HepG2 (cell line): ENCODE measurements around the gene ARHGEF37. TPM values are rescaled to one million over a fixed set of nuclear protein-coding genes. Genes with fewer than 3 reads are reported as not detected.

Experiments
- ATAC-seq: fragments of 200-7000 bp; cut with Tn5 transposase; 3 replicates; pipeline ENCODE4 v1.9.1; 2020; ENCODE audit warnings: mild to moderate bottlenecking, moderate library complexity
- BruUV-seq: library from RNA; stranded (reverse); fragments of 400-500 nt; replicated peaks from 2 replicates; lab custom pipeline; 2021; lab: Mats Ljungman, UMichigan
- CTCF ChIA-PET: fragments of 300-600 bp; formaldehyde crosslinking; extraction: SDS; loops from one replicate; lab custom pipeline; 2021; ENCODE audit warnings: low total read pairs, inconsistent platforms, low intra/inter-chr PET ratio; lab: Yijun Ruan, JAX
- POLR2A ChIA-PET: fragments of 350-600 bp; sonication (Branson Sonifier 250); formaldehyde crosslinking; loops from one replicate; lab custom pipeline; 2020; ENCODE audit warnings: antibody characterized with exemption, inconsistent platforms; lab: Yijun Ruan, JAX
- DNase-seq: peaks from one replicate; pipeline ENCODE4 v3.0.0-alpha.2; 2015; ENCODE audit warnings: low spot score
- FAIRE-seq: peaks from 3 replicates; lab custom pipeline; 2011; peaks lifted over from hg19 to GRCh38; lab: Jason Lieb, UNC
- H2AFZ ChIP-seq: one replicate; pipeline ENCODE4 v1.6.1; 2011; ENCODE audit warnings: low read length, inconsistent platforms
- H3K27ac ChIP-seq: fragments of 300-600 bp; 3 replicates; pipeline ENCODE4 v1.8.0; 2011; ENCODE audit warnings: mixed run types, mild to moderate bottlenecking, mixed read lengths, low read length, inconsistent platforms; ENCODE audit not compliant: insufficient read depth; ENCODE audit errors: extremely low read length
- H3K27me3 ChIP-seq, 2 experiments: fragments of 200-600 bp in 1 of 2; 2 replicates in 1 of 2; 3 replicates in 1 of 2; pipeline versions ENCODE4 v1.6.0 to v1.8.0; 2011; ENCODE audit warnings: low read length in 2 of 2, mild to moderate bottlenecking in 2 of 2, moderate library complexity in 2 of 2, inconsistent platforms in 1 of 2; ENCODE audit not compliant: insufficient read depth in 2 of 2, control insufficient read depth in 1 of 2
- H3K36me3 ChIP-seq, 2 experiments: fragments of 200-600 bp in 1 of 2; replicated peaks in 1 of 2; 2 replicates in 1 of 2; 3 replicates in 1 of 2; pipeline versions ENCODE4 v1.5.1 to v1.8.0; 2011; ENCODE audit warnings: low read length in 2 of 2, inconsistent platforms in 1 of 2; ENCODE audit not compliant: insufficient read depth in 2 of 2, control insufficient read depth in 1 of 2
- H3K4me1 ChIP-seq: 2 replicates; pipeline ENCODE4 v1.5.1; 2012; ENCODE audit warnings: low read length, inconsistent platforms; ENCODE audit not compliant: insufficient read depth
- H3K4me2 ChIP-seq: 2 replicates; pipeline ENCODE4 v1.6.0; 2011; ENCODE audit warnings: low read depth, low read length, inconsistent platforms
- H3K4me3 ChIP-seq, 3 experiments: fragments of 200-600 bp in 1 of 3; sonication (generic), shearing (Covaris generic) in 1 of 3; replicated peaks in 1 of 3; 2 replicates each; pipeline ENCODE4 v1.5.1; 2011 to 2016; ENCODE audit warnings: low read length in 3 of 3, inconsistent platforms in 2 of 3, low read depth in 2 of 3, mild to moderate bottlenecking in 2 of 3, control low read depth in 1 of 3, mixed read lengths in 1 of 3; ENCODE audit not compliant: insufficient read depth in 1 of 3
- H3K79me2 ChIP-seq: one replicate; pipeline ENCODE4 v1.6.1; 2011; ENCODE audit warnings: low read length, inconsistent platforms; ENCODE audit not compliant: insufficient read depth
- H3K9ac ChIP-seq: 2 replicates; pipeline ENCODE4 v1.6.0; 2011; ENCODE audit warnings: mild to moderate bottlenecking, low read depth, low read length, inconsistent platforms; ENCODE audit not compliant: insufficient read depth
- H3K9me3 ChIP-seq: 2 replicates; pipeline ENCODE4 v1.5.1; 2012; ENCODE audit warnings: mild to moderate bottlenecking, low read length
- H4K20me1 ChIP-seq: 2 replicates; pipeline ENCODE4 v1.6.0; 2011; ENCODE audit warnings: inconsistent platforms, mild to moderate bottlenecking, low read length, moderate library complexity; ENCODE audit not compliant: insufficient read depth
- CHD2 ChIP-seq: IDR thresholded peaks from 2 replicates; pipeline ENCODE4 v1.6.1; 2011; ENCODE audit warnings: low read depth, low read length, improper control_type of control experiment
- EED ChIP-seq: sonication (generic); formaldehyde crosslinking; IDR thresholded peaks from 2 replicates; pipeline ENCODE4 v1.5.0; 2020; ENCODE audit warnings: mild to moderate bottlenecking, missing genetic modification reagents
- JUNB ChIP-seq: sonication (generic); formaldehyde crosslinking; IDR thresholded peaks from 2 replicates; pipeline ENCODE4 v1.8.0; 2022; ENCODE audit warnings: missing genetic modification reagents, mild to moderate bottlenecking, borderline replicate concordance
- KDM5B ChIP-seq: sonication (generic); formaldehyde crosslinking; IDR thresholded peaks from 2 replicates; pipeline ENCODE4 v1.4.0; 2020; ENCODE audit warnings: missing genetic modification reagents, mild to moderate bottlenecking, borderline replicate concordance
- MEIS1 ChIP-seq: sonication (generic); formaldehyde crosslinking; IDR thresholded peaks from 2 replicates; pipeline ENCODE4 v1.9.0; 2021; ENCODE audit warnings: mild to moderate bottlenecking, missing genetic modification reagents, moderate library complexity, borderline replicate concordance
- PHF20 ChIP-seq: sonication (generic); formaldehyde crosslinking; IDR thresholded peaks from 2 replicates; pipeline ENCODE4 v1.5.0; 2020; ENCODE audit warnings: mild to moderate bottlenecking, missing genetic modification reagents
- TMF1 ChIP-seq: sonication (generic); formaldehyde crosslinking; IDR thresholded peaks from 2 replicates; pipeline ENCODE4 v1.8.1; 2022; ENCODE audit warnings: low read depth, missing genetic modification reagents
- ZBTB1 ChIP-seq: sonication (generic); formaldehyde crosslinking; IDR thresholded peaks from 2 replicates; pipeline ENCODE4 v1.4.0; 2020; ENCODE audit warnings: missing genetic modification reagents, borderline replicate concordance
- ZBTB42 ChIP-seq: sonication (generic); formaldehyde crosslinking; IDR thresholded peaks from 2 replicates; pipeline ENCODE4 v1.5.0; 2020; ENCODE audit warnings: mild to moderate bottlenecking, missing genetic modification reagents
- ZNF557 ChIP-seq: sonication (generic); formaldehyde crosslinking; IDR thresholded peaks from 2 replicates; pipeline ENCODE4 v1.4.0; 2020; ENCODE audit warnings: missing genetic modification reagents
- WGBS: methylation state at CpG from one replicate; pipeline ENCODE4 v1.1.6; 2017; ENCODE audit warnings: low lambda C conversion rate; 5-methylcytosine and 5-hydroxymethylcytosine counted together
- in situ Hi-C: cut with HindIII; loops from 2 replicates; pipeline ENCODE4 v1.10.0; 2017; ENCODE audit warnings: low pct_unique_long_range_greater_than_20kb; ENCODE audit not compliant: extremely low pct_ligation_motif_present
- intact Hi-C: fragments of 100-400 bp; cut with micrococcal nuclease; formaldehyde crosslinking; loops from one replicate; pipeline ENCODE4 v1.10.0; 2022; ENCODE audit not compliant: unreplicated experiment
- polyA plus RNA-seq, 8 experiments: library from polyadenylated mRNA; depleted of rRNA in 3 of 8; stranded (reverse) in 7 of 8; unstranded in 1 of 8; fragments of >200 nt; fragmentation: Illumina TruSeq in 4 of 8; extraction: Trizol in 4 of 8; gene quantifications; 2 replicates each; pipeline versions ENCODE4 v1.2.1 to v1.2.3, GENCODE V29; 2011 to 2016; ENCODE audit warnings: low read depth in 4 of 8, missing spikeins in 1 of 8, mixed read lengths in 1 of 8; ENCODE audit not compliant: insufficient read depth in 1 of 8
- total RNA-seq, 5 experiments: library from RNA; depleted of rRNA; stranded (reverse); fragments of >200 nt; fragmentation: Illumina TruSeq; extraction: Trizol; gene quantifications; 2 replicates each; pipeline ENCODE4 v1.2.3, GENCODE V29; 2016; ENCODE audit warnings: low read depth in 1 of 5
- TF ChIP-seq, protein P1 (sequence below): sonication (generic); formaldehyde crosslinking; IDR thresholded peaks from 2 replicates; pipeline ENCODE4 v1.4.0; 2020; ENCODE audit warnings: missing genetic modification reagents
- TF ChIP-seq, protein P2 (sequence below): sonication (generic); formaldehyde crosslinking; conservative IDR thresholded peaks from 2 replicates; pipeline ENCODE4 v1.8.0; 2022; ENCODE audit warnings: mild to moderate bottlenecking, moderate library complexity, missing genetic modification reagents

The ARHGEF37 gene
- total and polyA plus RNA-seq, 2 of the 13 experiments (the other 11 are each of a cell fraction or from before 2014, with no cell fraction given), result 0.18 to 0.27 TPM

DNA sequence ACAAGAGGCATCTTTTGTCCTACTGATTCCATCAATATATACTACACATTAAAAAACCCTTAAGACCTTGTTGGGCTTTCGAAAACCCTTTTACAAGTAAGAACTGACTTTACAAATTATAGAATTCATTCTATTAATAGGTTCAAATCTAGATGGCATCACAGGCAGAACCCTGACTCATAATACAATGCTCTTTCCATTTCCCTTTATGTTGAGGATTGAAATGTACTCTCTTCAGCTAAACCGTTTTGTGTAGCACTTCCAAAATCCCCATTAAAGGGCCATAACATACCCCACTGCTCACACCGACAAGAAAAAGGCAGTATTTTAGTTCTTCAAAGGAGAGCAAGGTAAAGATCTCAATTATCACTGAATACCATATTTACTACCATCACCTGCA is 41.2 kb upstream of the ARHGEF37 start:
- FAIRE-seq (no peak), DNase-seq (no peak), ATAC-seq (no peak)
- Histone ChIP-seq H3K9me3 (no peaks in the 10 kb centered on the region), H2AFZ (no peak overlapping the region), H3K27ac (no peak overlapping the region), H4K20me1 (peaks cover 66% of the 10 kb centered on the region), H3K4me2 (no peak overlapping the region), H3K27me3 (no peaks in the 10 kb centered on the region), H3K36me3 (peaks cover 10 to 47% of the 10 kb centered on the region in 2 experiments), H3K79me2 (peaks cover 93% of the 10 kb centered on the region), H3K9ac (no peak overlapping the region), H3K4me3 (no peak overlapping the region), H3K4me1 (peaks cover 53% of the 10 kb centered on the region)
- BruUV-seq, result no TSS peak
- in situ Hi-C loops, result no loop called here
- ChIA-PET POLR2A (interaction anchor here (1.7 kb wide), 1 partner anchor 11 kb away, joined by 6 read pairs; the partner anchor contains the start of gene CSNK1A1), CTCF (no interaction called here)
- WGBS, result 92% methylated on average over 3 of the region's 3 CpGs
- intact Hi-C loops, result no loop called here
- no peak for TF ChIP-seq ZNF557 (CRISPR knock-in tag)
- no peak for TF ChIP-seq MEIS1 (CRISPR knock-in tag)
- TF ChIP-seq TMF1 (CRISPR knock-in tag), result no peak
- TF ChIP-seq, protein P1, sequence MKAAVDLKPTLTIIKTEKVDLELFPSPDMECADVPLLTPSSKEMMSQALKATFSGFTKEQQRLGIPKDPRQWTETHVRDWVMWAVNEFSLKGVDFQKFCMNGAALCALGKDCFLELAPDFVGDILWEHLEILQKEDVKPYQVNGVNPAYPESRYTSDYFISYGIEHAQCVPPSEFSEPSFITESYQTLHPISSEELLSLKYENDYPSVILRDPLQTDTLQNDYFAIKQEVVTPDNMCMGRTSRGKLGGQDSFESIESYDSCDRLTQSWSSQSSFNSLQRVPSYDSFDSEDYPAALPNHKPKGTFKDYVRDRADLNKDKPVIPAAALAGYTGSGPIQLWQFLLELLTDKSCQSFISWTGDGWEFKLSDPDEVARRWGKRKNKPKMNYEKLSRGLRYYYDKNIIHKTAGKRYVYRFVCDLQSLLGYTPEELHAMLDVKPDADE (CRISPR knock-in tag), result no peak
- TF ChIP-seq PHF20 (CRISPR knock-in tag), result no peak
- TF ChIP-seq KDM5B (CRISPR knock-in tag), result no peak
- no peak for TF ChIP-seq ZBTB42 (CRISPR knock-in tag)
- no peak for TF ChIP-seq EED
- TF ChIP-seq, protein P2, sequence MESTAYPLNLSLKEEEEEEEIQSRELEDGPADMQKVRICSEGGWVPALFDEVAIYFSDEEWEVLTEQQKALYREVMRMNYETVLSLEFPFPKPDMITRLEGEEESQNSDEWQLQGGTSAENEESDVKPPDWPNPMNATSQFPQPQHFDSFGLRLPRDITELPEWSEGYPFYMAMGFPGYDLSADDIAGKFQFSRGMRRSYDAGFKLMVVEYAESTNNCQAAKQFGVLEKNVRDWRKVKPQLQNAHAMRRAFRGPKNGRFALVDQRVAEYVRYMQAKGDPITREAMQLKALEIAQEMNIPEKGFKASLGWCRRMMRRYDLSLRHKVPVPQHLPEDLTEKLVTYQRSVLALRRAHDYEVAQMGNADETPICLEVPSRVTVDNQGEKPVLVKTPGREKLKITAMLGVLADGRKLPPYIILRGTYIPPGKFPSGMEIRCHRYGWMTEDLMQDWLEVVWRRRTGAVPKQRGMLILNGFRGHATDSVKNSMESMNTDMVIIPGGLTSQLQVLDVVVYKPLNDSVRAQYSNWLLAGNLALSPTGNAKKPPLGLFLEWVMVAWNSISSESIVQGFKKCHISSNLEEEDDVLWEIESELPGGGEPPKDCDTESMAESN, result no peak
- no peak for TF ChIP-seq CHD2
- TF ChIP-seq JUNB (CRISPR knock-in tag), result no peak
- TF ChIP-seq ZBTB1 (CRISPR knock-in tag), result no peak
